WTC11 (cell line): Measurements from ENCODE around the gene NKX6-2. TPM values are rescaled to one million over a fixed set of nuclear protein-coding genes. Genes with fewer than 3 reads are reported as not detected.
"Not testable (repeated sequence)": the region's sequence is repeated elsewhere in the genome, so short reads cannot be mapped to it uniquely, and the experiment has no call there.

ENCODE experiments used
- ATAC-seq: fragments of 200-7000 bp; cut with Tn5 transposase; 2 replicates; pipeline ENCODE4 v1.10.0; 2021; ENCODE audit warnings: mild to moderate bottlenecking, moderate library complexity
- CTCF ChIA-PET: fragments of 300-600 bp; sonication (Branson Sonifier 250); formaldehyde crosslinking; loops from one replicate; lab custom pipeline; 2021; ENCODE audit warnings: antibody characterized with exemption; lab: Charles Lee
- POLR2A ChIA-PET: fragments of 350-600 bp; sonication (Branson Sonifier 250); formaldehyde crosslinking; loops from one replicate; lab custom pipeline; 2021; ENCODE audit warnings: antibody characterized with exemption; lab: Charles Lee
- DNase-seq: peaks from one replicate; pipeline ENCODE4 v3.0.0; 2021; ENCODE audit warnings: low spot score
- H3K27ac Mint-ChIP-seq: 2 replicates; pipeline ENCODE4 v1.8.0; 2021; ENCODE audit warnings: mixed read lengths
- H3K27me3 Mint-ChIP-seq: 2 replicates; pipeline ENCODE4 v1.8.0; 2021; ENCODE audit warnings: low read depth, mild to moderate bottlenecking, moderate library complexity, mixed read lengths
- H3K36me3 Mint-ChIP-seq: 2 replicates; pipeline ENCODE4 v1.8.0; 2021; ENCODE audit warnings: mixed read lengths
- H3K4me1 Mint-ChIP-seq: 2 replicates; pipeline ENCODE4 v1.8.0; 2022; ENCODE audit warnings: mixed read lengths
- H3K4me3 Mint-ChIP-seq: 2 replicates; pipeline ENCODE4 v1.8.0; 2021; ENCODE audit warnings: mild to moderate bottlenecking, moderate library complexity, mixed read lengths
- H3K9me3 Mint-ChIP-seq: 2 replicates; pipeline ENCODE4 v1.8.0; 2021; ENCODE audit warnings: mixed read lengths
- ATF3 ChIP-seq: sonication (generic); formaldehyde crosslinking; conservative IDR thresholded peaks from 2 replicates; pipeline ENCODE4 v1.8.1; 2022; ENCODE audit warnings: mild to moderate bottlenecking, missing genetic modification reagents
- ATF6 ChIP-seq: sonication (generic); formaldehyde crosslinking; IDR thresholded peaks from 2 replicates; pipeline ENCODE4 v1.8.1; 2023; ENCODE audit warnings: mild to moderate bottlenecking, missing genetic modification reagents
- CREM ChIP-seq: sonication (generic); formaldehyde crosslinking; IDR thresholded peaks from 2 replicates; pipeline ENCODE4 v1.8.1; 2022; ENCODE audit warnings: mild to moderate bottlenecking, missing genetic modification reagents, moderate library complexity
- E2F5 ChIP-seq: sonication (generic); formaldehyde crosslinking; IDR thresholded peaks from 2 replicates; pipeline ENCODE4 v1.8.1; 2022; ENCODE audit warnings: mild to moderate bottlenecking, moderate library complexity, missing genetic modification reagents
- ELF4 ChIP-seq: sonication (generic); formaldehyde crosslinking; IDR thresholded peaks from 2 replicates; pipeline ENCODE4 v1.8.1; 2022; ENCODE audit warnings: low read depth, mild to moderate bottlenecking, moderate library complexity, missing genetic modification reagents
- ETV6 ChIP-seq: sonication (generic); formaldehyde crosslinking; IDR thresholded peaks from 2 replicates; pipeline ENCODE4 v1.8.1; 2022; ENCODE audit warnings: mild to moderate bottlenecking, missing genetic modification reagents
- FOXJ3 ChIP-seq: sonication (generic); formaldehyde crosslinking; IDR thresholded peaks from 2 replicates; pipeline ENCODE4 v1.9.0; 2021; ENCODE audit warnings: missing genetic modification reagents, mild to moderate bottlenecking, borderline replicate concordance
- GABPB1 ChIP-seq: sonication (generic); formaldehyde crosslinking; IDR thresholded peaks from 2 replicates; pipeline ENCODE4 v1.8.1; 2023; ENCODE audit warnings: mild to moderate bottlenecking, missing genetic modification reagents
- IRF1 ChIP-seq: sonication (generic); formaldehyde crosslinking; IDR thresholded peaks from 2 replicates; pipeline ENCODE4 v1.8.0; 2023; ENCODE audit warnings: missing genetic modification reagents
- JAZF1 ChIP-seq: fragments of 250-450 bp; sonication (Bioruptor Pico); IDR thresholded peaks from 2 replicates; pipeline ENCODE4 v1.9.0; 2021; ENCODE audit warnings: moderate library complexity, mild to moderate bottlenecking, inconsistent platforms
- MLX ChIP-seq: sonication (generic); formaldehyde crosslinking; IDR thresholded peaks from 2 replicates; pipeline ENCODE4 v1.8.1; 2023; ENCODE audit warnings: mild to moderate bottlenecking, missing genetic modification reagents, moderate library complexity
- MXD4 ChIP-seq: fragments of 250-450 bp; sonication (Bioruptor Pico); IDR thresholded peaks from 2 replicates; pipeline ENCODE4 v1.8.0; 2021; ENCODE audit warnings: mild to moderate bottlenecking, moderate library complexity, borderline replicate concordance
- NR1H2 ChIP-seq: sonication (generic); formaldehyde crosslinking; IDR thresholded peaks from 2 replicates; pipeline ENCODE4 v1.9.0; 2021; ENCODE audit warnings: mild to moderate bottlenecking, moderate library complexity, missing genetic modification reagents
- OVOL2 ChIP-seq: fragments of 250-450 bp; sonication (Bioruptor Pico); IDR thresholded peaks from 2 replicates; pipeline ENCODE4 v1.9.0; 2021; ENCODE audit warnings: mild to moderate bottlenecking, borderline replicate concordance
- SOX15 ChIP-seq: fragments of 250-450 bp; sonication (Bioruptor Pico); IDR thresholded peaks from 2 replicates; pipeline ENCODE4 v1.9.0; 2021; ENCODE audit warnings: mild to moderate bottlenecking
- TEAD4 ChIP-seq: sonication (generic); formaldehyde crosslinking; IDR thresholded peaks from 2 replicates; pipeline ENCODE4 v1.8.0; 2022; ENCODE audit warnings: mild to moderate bottlenecking, missing genetic modification reagents
- USF2 ChIP-seq: sonication (generic); formaldehyde crosslinking; IDR thresholded peaks from 2 replicates; pipeline ENCODE4 v1.8.1; 2023; ENCODE audit warnings: mild to moderate bottlenecking, missing genetic modification reagents, moderate library complexity
- ZBTB43 ChIP-seq: sonication (generic); formaldehyde crosslinking; IDR thresholded peaks from 2 replicates; pipeline ENCODE4 v1.8.1; 2023; ENCODE audit warnings: mild to moderate bottlenecking, missing genetic modification reagents
- ZNF121 ChIP-seq: sonication (generic); formaldehyde crosslinking; IDR thresholded peaks from 2 replicates; pipeline ENCODE4 v1.8.0; 2023; ENCODE audit warnings: missing genetic modification reagents
- ZNF219 ChIP-seq: sonication (generic); formaldehyde crosslinking; IDR thresholded peaks from 2 replicates; pipeline ENCODE4 v1.8.0; 2023; ENCODE audit warnings: missing genetic modification reagents, mild to moderate bottlenecking, borderline replicate concordance
- ZNF232 ChIP-seq: sonication (generic); formaldehyde crosslinking; IDR thresholded peaks from 2 replicates; pipeline ENCODE4 v1.8.0; 2022; ENCODE audit warnings: mild to moderate bottlenecking, missing genetic modification reagents
- ZNF263 ChIP-seq: sonication (generic); formaldehyde crosslinking; IDR thresholded peaks from 2 replicates; pipeline ENCODE4 v1.8.1; 2022; ENCODE audit warnings: low read depth, mild to moderate bottlenecking, moderate library complexity, missing genetic modification reagents
- ZNF396 ChIP-seq: fragments of 250-450 bp; sonication (Bioruptor Pico); IDR thresholded peaks from 2 replicates; pipeline ENCODE4 v1.8.0; 2021; ENCODE audit warnings: mild to moderate bottlenecking, moderate library complexity, borderline replicate concordance
- ZNF512 ChIP-seq: sonication (generic); formaldehyde crosslinking; IDR thresholded peaks from 2 replicates; pipeline ENCODE4 v1.8.1; 2022; ENCODE audit warnings: missing genetic modification reagents, borderline replicate concordance
- total RNA-seq: library from RNA; stranded (reverse); gene quantifications from 3 replicates; pipeline ENCODE4 v1.2.3, GENCODE V29; 2021

Gene NKX6-2
- total RNA-seq, 1 experiment from 2014 or later, result 0.15 TPM

GRCh38 chr10:132743196-132743924 lies 42.6 kb downstream of the NKX6-2 start:
- H3K4me3 Mint-ChIP-seq, CTCF ChIA-PET, ATAC-seq, H3K9me3 Mint-ChIP-seq, H3K36me3 Mint-ChIP-seq, DNase-seq, H3K27me3 Mint-ChIP-seq, POLR2A ChIA-PET: not testable (repeated sequence)
- Mint-ChIP-seq H3K27ac (peak overlapping the region; percentile 91), H3K4me1 (peaks cover 22% of the 10 kb centered on the region)

GRCh38 chr10:132742837-132743194 lies 43.1 kb downstream of the NKX6-2 start:
- TF ChIP-seq USF2 (no peak), NR1H2 (CRISPR knock-in tag) (no peak), IRF1 (CRISPR knock-in tag) (no peak), TEAD4 (CRISPR knock-in tag) (no peak), CREM (CRISPR knock-in tag) (no peak), E2F5 (CRISPR knock-in tag) (no peak), ZNF219 (CRISPR knock-in tag) (no peak), ELF4 (CRISPR knock-in tag) (no peak), ZBTB43 (CRISPR knock-in tag) (no peak), OVOL2 (CRISPR knock-in tag) (no peak), ZNF263 (no peak), ETV6 (CRISPR knock-in tag) (no peak), ZNF232 (CRISPR knock-in tag) (no peak)
- no peak for ATAC-seq
- peak overlapping the region; percentile 65; the same call in 1 of the 2 replicates for H3K27ac Mint-ChIP-seq
- H3K4me1 Mint-ChIP-seq, result peaks cover 19% of the 10 kb centered on the region
- no peaks in the 10 kb centered on the region for H3K9me3 Mint-ChIP-seq
- ChIA-PET CTCF (interaction anchor here (0.9 kb wide), 1 partner anchor 108 kb away, joined by 3 read pairs; no protein-coding TSS in a partner anchor), POLR2A (no interaction called here)
- no peak for DNase-seq
- H3K27me3 Mint-ChIP-seq, result no peaks in the 10 kb centered on the region
- no peak overlapping the region for H3K4me3 Mint-ChIP-seq
- no peaks in the 10 kb centered on the region for H3K36me3 Mint-ChIP-seq

- no peak overlapping the region for H3K4me3 Mint-ChIP-seq
- POLR2A ChIA-PET, result no interaction called here
- peaks cover 19% of the 10 kb centered on the region for H3K4me1 Mint-ChIP-seq
- DNase-seq, result no peak
- no peaks in the 10 kb centered on the region for H3K27me3 Mint-ChIP-seq
- H3K36me3 Mint-ChIP-seq, result no peaks in the 10 kb centered on the region
- no peak for ATAC-seq
- peak overlapping the region; percentile 65 for H3K27ac Mint-ChIP-seq
- CTCF ChIA-PET, result interaction anchor here (0.9 to 1.4 kb wide), 2 partner anchors 88 to 108 kb away, joined by 3 to 6 read pairs; no protein-coding TSS in a partner anchor
- no peaks in the 10 kb centered on the region for H3K9me3 Mint-ChIP-seq
- TF ChIP-seq ZNF121 (CRISPR knock-in tag) (no peak), ZNF396 (CRISPR knock-in tag) (no peak), ZNF512 (CRISPR knock-in tag) (no peak), MXD4 (CRISPR knock-in tag) (no peak), ATF6 (no peak), ATF3 (CRISPR knock-in tag) (no peak), SOX15 (CRISPR knock-in tag) (no peak), MLX (CRISPR knock-in tag) (no peak), GABPB1 (CRISPR knock-in tag) (no peak), JAZF1 (CRISPR knock-in tag) (no peak), FOXJ3 (no peak)
Observed at GRCh38 chr10:132742167-132742836, 43.6 kb downstream of the NKX6-2 start.
